Calu3 (cell line): ENCODE data around the gene RNASEH1. TPM values are rescaled to one million over a fixed set of nuclear protein-coding genes. Genes with fewer than 3 reads are reported as not detected.
A peak's percentile ranks its signal among the peaks of the same experiment; 100 is the strongest.
"Not testable (repeated sequence)": the region's sequence is repeated elsewhere in the genome, so short reads cannot be mapped to it uniquely, and the experiment has no call there.

Experiments used
- BruUV-seq: library from RNA; stranded (reverse); fragments of 400-500 nt; replicated peaks from 2 replicates; lab custom pipeline; 2021; lab: Mats Ljungman, UMichigan
- CTCF ChIA-PET: fragments of 300-600 bp; sonication (Branson Sonifier 250); formaldehyde crosslinking; loops from one replicate; lab custom pipeline; 2022; ENCODE audit warnings: antibody characterized with exemption; lab: Charles Lee
- DNase-seq: peaks from one replicate; pipeline ENCODE4 v3.0.0; 2022
- H3K27ac Mint-ChIP-seq: one replicate; pipeline ENCODE4 v1.8.0; 2022; ENCODE audit warnings: mixed read lengths; ENCODE audit not compliant: unreplicated experiment
- H3K27me3 Mint-ChIP-seq: one replicate; pipeline ENCODE4 v1.8.0; 2022; ENCODE audit warnings: mixed read lengths; ENCODE audit not compliant: unreplicated experiment
- H3K36me3 Mint-ChIP-seq: one replicate; pipeline ENCODE4 v1.8.0; 2022; ENCODE audit warnings: mild to moderate bottlenecking, moderate library complexity, mixed read lengths; ENCODE audit not compliant: insufficient read depth, unreplicated experiment
- H3K4me1 Mint-ChIP-seq: one replicate; pipeline ENCODE4 v1.8.0; 2022; ENCODE audit warnings: mild to moderate bottlenecking, low read depth, mixed read lengths; ENCODE audit not compliant: unreplicated experiment
- H3K4me3 Mint-ChIP-seq: one replicate; pipeline ENCODE4 v1.8.0; 2022; ENCODE audit warnings: mild to moderate bottlenecking, low read depth, moderate library complexity, mixed read lengths; ENCODE audit not compliant: unreplicated experiment
- H3K9me3 Mint-ChIP-seq: one replicate; pipeline ENCODE4 v1.8.0; 2022; ENCODE audit warnings: low read depth, mixed read lengths; ENCODE audit not compliant: unreplicated experiment
- intact Hi-C: fragments of 100-400 bp; cut with micrococcal nuclease; formaldehyde crosslinking; loops from one replicate; pipeline ENCODE4 v1.10.0; 2022; ENCODE audit not compliant: unreplicated experiment
- total RNA-seq: library from RNA; stranded (reverse); gene quantifications from 2 replicates; pipeline ENCODE4 v1.2.3, GENCODE V29; 2022
- TF ChIP-seq, protein P1 (sequence below): fragments of 200-600 bp; IDR thresholded peaks from one replicate; pipeline ENCODE4 v1.8.0; 2022; ENCODE audit warnings: antibody characterized with exemption; ENCODE audit not compliant: unreplicated experiment

RNASEH1 gene
- total RNA-seq, 1 experiment from 2014 or later = 30.2 TPM

DNA sequence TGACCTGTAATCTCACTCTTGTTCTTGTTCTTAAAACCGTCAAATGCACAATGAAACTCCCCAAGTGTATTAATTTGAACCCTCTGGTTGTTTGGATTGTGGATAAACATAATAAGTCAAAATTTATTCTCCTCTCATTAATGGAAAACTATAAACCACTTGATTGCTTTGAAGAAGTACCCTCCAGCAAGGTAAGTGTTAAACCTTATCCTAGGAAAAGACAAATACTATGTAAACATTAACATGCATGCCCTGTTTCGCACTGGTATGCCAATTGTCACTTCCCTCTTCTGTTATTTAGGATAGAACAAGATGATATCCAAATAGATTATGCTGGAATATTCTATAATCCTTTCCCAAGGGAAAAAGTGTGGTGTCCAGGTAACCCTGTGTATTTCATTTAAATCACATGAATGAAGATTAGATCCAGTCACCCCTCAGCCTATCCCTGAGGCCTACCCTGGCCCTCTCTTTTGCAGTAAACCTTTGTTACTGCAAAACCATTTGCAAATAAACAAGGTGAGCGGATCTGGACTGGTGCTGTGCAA lies 40.1 kb downstream of the RNASEH1 start:
- no peaks in the 10 kb centered on the region for H3K9me3 Mint-ChIP-seq
- no peak for DNase-seq
- TF ChIP-seq, protein P1, sequence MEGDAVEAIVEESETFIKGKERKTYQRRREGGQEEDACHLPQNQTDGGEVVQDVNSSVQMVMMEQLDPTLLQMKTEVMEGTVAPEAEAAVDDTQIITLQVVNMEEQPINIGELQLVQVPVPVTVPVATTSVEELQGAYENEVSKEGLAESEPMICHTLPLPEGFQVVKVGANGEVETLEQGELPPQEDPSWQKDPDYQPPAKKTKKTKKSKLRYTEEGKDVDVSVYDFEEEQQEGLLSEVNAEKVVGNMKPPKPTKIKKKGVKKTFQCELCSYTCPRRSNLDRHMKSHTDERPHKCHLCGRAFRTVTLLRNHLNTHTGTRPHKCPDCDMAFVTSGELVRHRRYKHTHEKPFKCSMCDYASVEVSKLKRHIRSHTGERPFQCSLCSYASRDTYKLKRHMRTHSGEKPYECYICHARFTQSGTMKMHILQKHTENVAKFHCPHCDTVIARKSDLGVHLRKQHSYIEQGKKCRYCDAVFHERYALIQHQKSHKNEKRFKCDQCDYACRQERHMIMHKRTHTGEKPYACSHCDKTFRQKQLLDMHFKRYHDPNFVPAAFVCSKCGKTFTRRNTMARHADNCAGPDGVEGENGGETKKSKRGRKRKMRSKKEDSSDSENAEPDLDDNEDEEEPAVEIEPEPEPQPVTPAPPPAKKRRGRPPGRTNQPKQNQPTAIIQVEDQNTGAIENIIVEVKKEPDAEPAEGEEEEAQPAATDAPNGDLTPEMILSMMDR = no peak
- CTCF ChIA-PET = interaction anchor here (0.7 kb wide), 1 partner anchor 18 kb away, joined by 4 read pairs; no protein-coding TSS in a partner anchor
- intact Hi-C loops = no loop called here
- peak overlapping the region; percentile 77 for H3K4me3 Mint-ChIP-seq
- H3K4me1 Mint-ChIP-seq = peaks cover 40% of the 10 kb centered on the region
- BruUV-seq = no TSS peak
- H3K36me3 Mint-ChIP-seq = peaks cover 23% of the 10 kb centered on the region
- no peak overlapping the region for H3K27ac Mint-ChIP-seq
- H3K27me3 Mint-ChIP-seq = no peaks in the 10 kb centered on the region

DNA sequence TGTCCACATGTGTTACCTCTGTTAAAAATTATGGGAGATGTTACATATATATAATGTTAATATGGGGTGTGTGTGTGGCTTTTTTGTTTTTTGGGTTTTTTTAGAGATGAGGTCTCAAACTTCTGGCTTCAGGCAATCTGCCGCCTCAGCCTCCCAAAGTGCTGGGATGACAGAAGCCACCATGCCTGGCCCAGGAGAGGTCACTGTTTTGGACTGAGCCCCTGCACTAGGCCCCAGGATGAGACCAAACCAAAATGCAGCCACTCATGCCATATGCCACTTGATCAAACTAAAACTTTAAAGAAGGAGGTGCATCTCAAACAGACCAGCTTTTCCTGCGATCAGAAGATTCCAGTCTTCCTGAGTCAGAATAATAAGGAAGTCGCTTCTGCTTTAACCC lies 41.3 kb downstream of the RNASEH1 start:
- BruUV-seq = TSS peak; percentile 31
- CTCF ChIA-PET = no interaction called here
- peaks cover 23% of the 10 kb centered on the region for H3K36me3 Mint-ChIP-seq
- no peaks in the 10 kb centered on the region for H3K9me3 Mint-ChIP-seq
- TF ChIP-seq, protein P1 = no peak
- H3K27me3 Mint-ChIP-seq = no peaks in the 10 kb centered on the region
- intact Hi-C loops = no loop called here
- no peak overlapping the region for H3K4me3 Mint-ChIP-seq
- no peak overlapping the region for H3K27ac Mint-ChIP-seq
- H3K4me1 Mint-ChIP-seq = peaks cover 39% of the 10 kb centered on the region
- no peak for DNase-seq

DNA sequence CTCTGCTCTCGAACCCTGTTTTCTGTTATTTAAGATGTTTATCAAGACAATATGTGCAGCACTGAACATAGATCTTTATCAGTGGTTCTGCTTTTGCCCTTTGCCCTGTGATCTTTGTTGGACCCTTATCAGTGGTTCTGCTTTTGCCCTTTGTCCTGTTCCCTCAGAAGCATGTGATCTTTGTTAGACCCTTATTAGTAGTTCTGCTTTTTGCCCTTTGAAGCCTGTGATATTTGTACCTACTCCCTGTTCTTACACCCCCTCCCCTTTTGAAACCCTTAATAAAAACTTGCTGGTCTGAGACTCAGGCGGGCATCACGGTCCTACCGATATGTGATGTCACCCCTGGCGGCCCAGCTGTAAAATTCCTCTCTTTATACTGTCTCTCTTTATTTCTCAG lies 42.7 kb downstream of the RNASEH1 start:
- Mint-ChIP-seq H3K36me3 (peaks cover 30% of the 10 kb centered on the region), H3K4me1 (peaks cover 25% of the 10 kb centered on the region)
- CTCF ChIA-PET, H3K4me3 Mint-ChIP-seq, BruUV-seq, DNase-seq, H3K9me3 Mint-ChIP-seq, H3K27ac Mint-ChIP-seq, H3K27me3 Mint-ChIP-seq, intact Hi-C loops: not testable (repeated sequence)

DNA sequence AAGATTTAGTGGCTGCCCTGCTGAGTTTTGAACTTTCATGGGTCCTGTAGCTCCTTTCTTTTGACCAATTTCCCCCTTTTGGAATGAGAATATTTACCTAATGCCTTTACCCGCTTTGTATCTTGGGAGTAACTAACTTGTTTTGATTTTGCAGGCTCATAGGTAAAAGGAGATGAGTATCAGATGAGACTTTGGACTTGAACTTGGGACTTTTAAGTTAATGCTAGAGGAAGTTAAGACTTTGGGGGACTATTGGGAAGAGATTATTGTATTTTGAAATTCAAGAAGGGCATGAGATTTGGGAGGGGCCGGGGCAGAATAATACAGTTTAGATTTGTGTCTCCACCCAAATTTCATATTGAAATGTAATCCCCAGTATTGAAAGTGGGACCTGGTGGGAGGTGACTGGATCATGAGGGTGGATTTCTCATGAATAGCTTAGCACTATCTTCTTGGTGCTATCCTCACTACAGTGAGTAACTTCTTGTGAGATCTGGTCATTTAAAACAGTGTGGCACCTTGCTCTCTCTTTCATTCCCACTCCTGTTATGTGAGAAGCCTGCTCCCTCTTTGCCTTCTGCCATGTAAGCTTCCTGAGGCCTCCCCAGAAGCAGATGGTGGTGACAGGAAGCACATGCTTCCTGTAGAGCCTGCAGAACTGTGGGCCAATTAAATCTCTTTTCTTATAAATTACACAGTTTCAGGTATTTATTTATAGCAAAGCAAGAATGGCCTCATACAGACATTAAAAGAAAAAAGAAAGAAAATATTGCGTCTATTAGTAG lies 44.9 kb downstream of the RNASEH1 start:
- intact Hi-C loops = no loop called here
- TF ChIP-seq, protein P1 = no peak
- Mint-ChIP-seq H3K27ac (no peak overlapping the region), H3K9me3 (no peaks in the 10 kb centered on the region), H3K36me3 (peaks cover 9% of the 10 kb centered on the region), H3K27me3 (no peaks in the 10 kb centered on the region), H3K4me1 (peaks cover 16% of the 10 kb centered on the region), H3K4me3 (no peak overlapping the region)
- CTCF ChIA-PET = no interaction called here
- no TSS peak for BruUV-seq
- DNase-seq = no peak

DNA sequence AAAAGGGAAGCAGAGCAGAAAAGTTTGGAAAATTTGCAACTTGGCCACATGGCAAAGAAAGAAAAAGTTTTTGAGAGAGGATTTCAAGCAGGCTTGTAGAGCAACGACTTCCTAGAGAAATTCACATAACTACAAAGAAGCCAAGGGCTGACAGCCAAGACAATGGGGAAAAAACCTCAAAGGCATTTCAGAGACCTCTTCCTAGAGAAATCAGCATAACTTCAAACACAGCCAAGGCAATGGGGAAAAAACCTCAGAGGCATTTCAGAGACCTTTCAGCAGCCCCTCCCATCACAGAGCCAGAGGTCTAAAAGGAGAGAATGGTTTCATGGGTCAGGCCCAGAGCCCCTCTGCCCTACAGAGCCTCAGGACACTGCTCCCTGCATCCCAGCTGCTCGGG lies 46.0 kb downstream of the RNASEH1 start:
- Mint-ChIP-seq H3K36me3 (peaks cover 7% of the 10 kb centered on the region), H3K4me3 (no peak overlapping the region), H3K27me3 (no peaks in the 10 kb centered on the region), H3K9me3 (no peaks in the 10 kb centered on the region), H3K27ac (no peak overlapping the region), H3K4me1 (peaks cover 8% of the 10 kb centered on the region)
- no TSS peak for BruUV-seq
- CTCF ChIA-PET = no interaction called here
- TF ChIP-seq, protein P1 = no peak
- intact Hi-C loops = no loop called here
- no peak for DNase-seq
